AG04450 (cell line): ENCODE results near the gene SULT1A2. TPM values are rescaled to one million over a fixed set of nuclear protein-coding genes. Genes with fewer than 3 reads are reported as not detected.
"Not testable (repeated sequence)": the region's sequence is repeated elsewhere in the genome, so short reads cannot be mapped to it uniquely, and the experiment has no call there.

Source experiments
- CTCF ChIA-PET: fragments of 300-600, 350-600 bp; formaldehyde crosslinking; extraction: SDS; loops from one replicate; lab custom pipeline; 2022; ENCODE audit warnings: antibody characterized with exemption, inconsistent platforms; lab: Charles Lee
- POLR2A ChIA-PET: fragments of 350-600 bp; formaldehyde crosslinking; extraction: SDS; loops from one replicate; lab custom pipeline; 2021; ENCODE audit warnings: antibody characterized with exemption, inconsistent platforms; lab: Yijun Ruan, JAX
- DNase-seq: peaks from one replicate; pipeline ENCODE4 v3.0.0-alpha.2; 2011; ENCODE audit warnings: low read depth, low spot score
- H3K27ac ChIP-seq: one replicate; pipeline ENCODE4 v1.5.1; 2012; ENCODE audit warnings: low read depth, low read length, control low read depth
- H3K27me3 ChIP-seq: one replicate; pipeline ENCODE4 v1.6.0; 2012; ENCODE audit warnings: low read length; ENCODE audit not compliant: control insufficient read depth, insufficient read depth
- H3K4me3 ChIP-seq: 2 replicates; pipeline ENCODE4 v1.5.1; 2011; ENCODE audit warnings: mild to moderate bottlenecking, low read depth, low read length, control low read depth
- H3K9me3 ChIP-seq: 2 replicates; pipeline ENCODE4 v1.5.1; 2012; ENCODE audit warnings: low read length; ENCODE audit not compliant: control insufficient read depth, insufficient read depth
- CTCF ChIP-seq: IDR thresholded peaks from 2 replicates; pipeline ENCODE4 v1.5.1; 2011; ENCODE audit warnings: low read depth, low read length, control low read depth, inconsistent platforms
- polyA plus RNA-seq: library from polyadenylated mRNA; depleted of rRNA; stranded (reverse); fragments of >200 nt; gene quantifications from 2 replicates; pipeline ENCODE4 v1.2.3, GENCODE V29; 2011

Gene SULT1A2
- polyA plus RNA-seq, 1 experiment = 0.12 TPM

- Histone ChIP-seq H3K9me3 (peaks cover 12% of the 10 kb centered on the region), H3K4me3 (no peak overlapping the region), H3K27me3 (no peaks in the 10 kb centered on the region), H3K27ac (no peak overlapping the region)
- no peak for DNase-seq
- POLR2A ChIA-PET = no interaction called here
- TF ChIP-seq CTCF = no peak
- CTCF ChIA-PET = interaction anchor here (1.1 kb wide), 1 partner anchor 10 kb away, joined by 3 read pairs; no protein-coding TSS in a partner anchor
Measured at GRCh38 chr16:28567292-28567691, 29.6 kb downstream of the SULT1A2 start.

DNA sequence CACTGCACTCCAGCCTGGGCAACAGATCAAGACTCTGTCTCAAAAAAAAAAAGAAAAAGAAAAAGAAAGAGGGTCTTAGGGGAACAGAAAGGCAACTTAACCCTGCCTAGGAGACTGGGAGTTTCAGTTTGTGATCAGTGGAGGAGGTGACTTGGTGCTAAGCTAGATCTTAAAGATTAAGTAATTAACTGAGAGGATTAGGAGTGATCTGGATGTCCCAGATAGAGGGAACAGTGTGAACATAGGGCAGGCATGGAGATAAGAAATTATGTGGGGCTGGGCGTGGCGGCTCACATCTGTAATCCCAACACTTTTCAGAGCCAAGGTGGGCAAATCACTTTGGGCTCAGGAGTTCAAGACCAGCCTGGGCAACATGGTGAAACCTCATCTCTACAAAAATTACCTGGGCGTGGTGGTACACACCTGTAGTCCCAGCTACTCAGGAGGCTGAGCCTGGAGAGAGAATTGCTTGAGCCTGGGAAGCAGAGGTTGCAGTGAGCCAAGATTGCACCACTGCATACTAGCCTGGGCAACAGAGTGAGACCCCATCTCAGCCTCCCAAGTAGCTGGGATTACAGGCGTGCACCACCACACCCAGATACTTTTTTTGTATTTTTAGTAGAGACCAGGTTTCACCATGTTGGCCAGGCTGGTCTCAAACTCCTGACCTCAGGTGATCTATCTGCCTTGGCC, 30.5 kb downstream of the SULT1A2 start:
- H3K27ac ChIP-seq, DNase-seq, H3K4me3 ChIP-seq, POLR2A ChIA-PET, H3K27me3 ChIP-seq: not testable (repeated sequence)
- CTCF ChIA-PET = interaction anchor here (1.1 kb wide), 1 partner anchor 9 kb away, joined by 3 read pairs; no protein-coding TSS in a partner anchor
- H3K9me3 ChIP-seq = peaks cover 12% of the 10 kb centered on the region

GRCh38 chr16:28563218-28563617, 33.6 kb downstream of the SULT1A2 start:
- no peak for TF ChIP-seq CTCF
- Histone ChIP-seq H3K27me3 (no peaks in the 10 kb centered on the region), H3K4me3 (no peak overlapping the region), H3K27ac (no peak overlapping the region), H3K9me3 (peaks cover 8% of the 10 kb centered on the region)
- DNase-seq = no peak
- CTCF ChIA-PET = no interaction called here
- POLR2A ChIA-PET = no interaction called here

DNA sequence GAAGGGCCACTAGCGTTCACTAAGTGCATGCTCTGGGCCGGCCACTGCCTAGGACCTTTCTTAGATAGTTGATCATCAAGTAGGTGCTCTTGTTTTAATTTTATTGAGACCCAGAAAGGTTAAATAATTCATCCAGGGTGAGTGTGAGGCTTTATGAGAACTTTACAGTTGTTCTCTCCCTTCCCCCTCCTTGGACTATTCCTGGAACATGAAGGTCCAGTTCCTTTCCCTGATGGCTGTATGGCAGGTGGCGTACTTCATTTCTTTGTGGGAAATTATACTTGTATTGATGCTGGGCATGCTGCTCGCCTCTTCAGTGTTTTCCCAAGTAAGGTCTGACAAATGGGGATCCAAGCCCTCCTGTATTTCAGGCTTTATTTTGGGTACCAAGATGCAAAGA, 34.7 kb downstream of the SULT1A2 start:
- H3K9me3 ChIP-seq = peaks cover 3% of the 10 kb centered on the region
- no peak overlapping the region for H3K4me3 ChIP-seq
- no peak overlapping the region for H3K27ac ChIP-seq
- ChIA-PET POLR2A (no interaction called here), CTCF (no interaction called here)
- TF ChIP-seq CTCF = no peak
- H3K27me3 ChIP-seq = no peaks in the 10 kb centered on the region
- no peak for DNase-seq

DNA sequence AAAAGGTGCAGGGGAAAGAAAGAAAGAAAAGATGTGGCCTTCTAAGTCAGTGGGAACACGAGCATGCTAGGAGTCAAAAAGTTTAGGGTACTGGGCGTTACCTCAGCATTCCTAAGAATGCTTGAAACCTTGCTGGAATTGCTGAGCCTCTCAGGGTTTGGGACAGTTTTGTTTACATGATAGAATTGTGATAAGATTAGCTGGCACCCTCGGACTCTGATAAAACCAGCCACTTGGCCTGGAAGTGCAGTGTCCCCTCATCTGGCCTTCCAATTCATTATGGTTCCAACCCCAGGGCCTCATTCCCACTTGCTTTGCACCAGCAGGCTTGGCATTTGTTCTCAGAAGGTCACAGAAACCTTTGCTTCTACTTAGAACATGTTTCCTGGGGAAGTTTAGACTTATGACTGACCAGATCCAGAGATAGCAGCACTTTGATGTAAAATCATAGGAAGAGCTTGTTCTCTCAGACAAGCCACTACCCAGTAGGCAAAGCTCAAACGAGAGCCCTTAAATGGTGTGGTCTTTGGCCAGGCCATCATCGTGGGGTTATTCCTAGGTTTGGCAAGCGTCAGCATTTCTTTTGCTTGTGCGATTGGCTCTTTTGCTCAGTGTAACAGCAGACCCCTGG, 35.2 kb downstream of the SULT1A2 start:
- Histone ChIP-seq H3K9me3 (peaks cover 2% of the 10 kb centered on the region; the same call in 1 of the 2 replicates), H3K4me3 (no peak overlapping the region), H3K27ac (no peak overlapping the region), H3K27me3 (no peaks in the 10 kb centered on the region)
- CTCF ChIA-PET = no interaction called here
- DNase-seq = no peak
- POLR2A ChIA-PET = no interaction called here
- no peak for TF ChIP-seq CTCF
